ENCODE data around the gene NAP1L4.

Gene NAP1L4

DNA sequence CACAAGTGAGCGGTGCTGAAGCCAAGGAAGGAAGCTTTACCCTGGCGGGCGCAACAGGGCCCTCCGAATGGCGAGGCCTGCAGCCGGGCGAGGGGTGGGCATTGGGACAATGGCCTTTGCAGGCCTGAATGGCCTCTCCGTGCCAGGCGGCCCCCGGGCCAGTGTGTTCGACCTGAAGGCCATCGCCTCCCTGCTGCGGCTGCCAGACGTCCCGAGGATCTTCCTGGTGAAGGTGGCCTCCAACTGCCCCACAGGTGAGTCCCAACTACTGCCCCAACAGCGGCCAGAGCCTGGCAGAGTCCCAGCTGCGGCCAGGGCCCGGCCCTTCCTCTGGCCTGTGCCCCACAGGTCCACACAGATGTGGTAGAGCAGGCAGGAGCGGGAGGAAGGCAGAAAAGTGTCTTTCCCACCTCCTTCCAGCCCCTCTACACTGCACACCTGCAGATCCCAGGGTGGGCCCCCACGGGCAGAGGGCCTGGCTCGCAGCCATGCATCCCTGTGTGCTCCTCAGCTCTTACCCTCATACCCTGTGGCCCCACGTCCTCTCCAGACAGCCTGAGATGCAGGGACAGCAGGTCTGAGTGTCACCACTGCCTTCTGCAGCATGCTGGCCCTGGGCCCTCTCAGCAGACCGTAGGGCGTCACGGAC lies 74.2 kb downstream of the NAP1L4 start:
- Histone ChIP-seq H3K4me3 (ENCODE audit: low read length) (no peak overlapping the region), H3K27ac (ENCODE audit: low read length) (no peak overlapping the region), H3K79me2 (ENCODE audit: low read length) (no peaks in the 10 kb centered on the region), H3K4me1 (ENCODE audit: low read length) (no peaks in the 10 kb centered on the region; the same call in 1 of the 2 replicates), H3K9ac (ENCODE audit: low read length) (no peak overlapping the region), H3K9me2 (replicated peaks; ENCODE audit: insufficient read depth, low read length) (no peaks in the 10 kb centered on the region), H3K36me3 (replicated peaks; ENCODE audit: insufficient read depth, low read length) (no peaks in the 10 kb centered on the region), H2AFZ (ENCODE audit: low read length) (no peak overlapping the region), H3K9me3 (replicated peaks; ENCODE audit: insufficient read depth, low read length) (no peaks in the 10 kb centered on the region), H4K20me1 (ENCODE audit: insufficient read depth, low read length) (no peaks in the 10 kb centered on the region), H3F3A (ENCODE audit: insufficient read depth, low read length) (no peaks in the 10 kb centered on the region), H3K27me3 (replicated peaks; ENCODE audit: insufficient read depth, low read length) (peaks cover 8% of the 10 kb centered on the region), H3K4me2 (ENCODE audit: low read depth, low read length) (no peak overlapping the region)
- TF ChIP-seq, protein P1, sequence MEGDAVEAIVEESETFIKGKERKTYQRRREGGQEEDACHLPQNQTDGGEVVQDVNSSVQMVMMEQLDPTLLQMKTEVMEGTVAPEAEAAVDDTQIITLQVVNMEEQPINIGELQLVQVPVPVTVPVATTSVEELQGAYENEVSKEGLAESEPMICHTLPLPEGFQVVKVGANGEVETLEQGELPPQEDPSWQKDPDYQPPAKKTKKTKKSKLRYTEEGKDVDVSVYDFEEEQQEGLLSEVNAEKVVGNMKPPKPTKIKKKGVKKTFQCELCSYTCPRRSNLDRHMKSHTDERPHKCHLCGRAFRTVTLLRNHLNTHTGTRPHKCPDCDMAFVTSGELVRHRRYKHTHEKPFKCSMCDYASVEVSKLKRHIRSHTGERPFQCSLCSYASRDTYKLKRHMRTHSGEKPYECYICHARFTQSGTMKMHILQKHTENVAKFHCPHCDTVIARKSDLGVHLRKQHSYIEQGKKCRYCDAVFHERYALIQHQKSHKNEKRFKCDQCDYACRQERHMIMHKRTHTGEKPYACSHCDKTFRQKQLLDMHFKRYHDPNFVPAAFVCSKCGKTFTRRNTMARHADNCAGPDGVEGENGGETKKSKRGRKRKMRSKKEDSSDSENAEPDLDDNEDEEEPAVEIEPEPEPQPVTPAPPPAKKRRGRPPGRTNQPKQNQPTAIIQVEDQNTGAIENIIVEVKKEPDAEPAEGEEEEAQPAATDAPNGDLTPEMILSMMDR (IDR thresholded peaks at IDR 0.05; ENCODE audit: low read length) = no peak
- TF ChIP-seq EZH2 (optimal IDR thresholded peaks at IDR 0.05; ENCODE audit: low read depth, low read length) (no peak), EZH2phosphoT487 (IDR thresholded peaks at IDR 0.05; ENCODE audit: low read length) (no peak)
- no peak for DNase-seq

DNA sequence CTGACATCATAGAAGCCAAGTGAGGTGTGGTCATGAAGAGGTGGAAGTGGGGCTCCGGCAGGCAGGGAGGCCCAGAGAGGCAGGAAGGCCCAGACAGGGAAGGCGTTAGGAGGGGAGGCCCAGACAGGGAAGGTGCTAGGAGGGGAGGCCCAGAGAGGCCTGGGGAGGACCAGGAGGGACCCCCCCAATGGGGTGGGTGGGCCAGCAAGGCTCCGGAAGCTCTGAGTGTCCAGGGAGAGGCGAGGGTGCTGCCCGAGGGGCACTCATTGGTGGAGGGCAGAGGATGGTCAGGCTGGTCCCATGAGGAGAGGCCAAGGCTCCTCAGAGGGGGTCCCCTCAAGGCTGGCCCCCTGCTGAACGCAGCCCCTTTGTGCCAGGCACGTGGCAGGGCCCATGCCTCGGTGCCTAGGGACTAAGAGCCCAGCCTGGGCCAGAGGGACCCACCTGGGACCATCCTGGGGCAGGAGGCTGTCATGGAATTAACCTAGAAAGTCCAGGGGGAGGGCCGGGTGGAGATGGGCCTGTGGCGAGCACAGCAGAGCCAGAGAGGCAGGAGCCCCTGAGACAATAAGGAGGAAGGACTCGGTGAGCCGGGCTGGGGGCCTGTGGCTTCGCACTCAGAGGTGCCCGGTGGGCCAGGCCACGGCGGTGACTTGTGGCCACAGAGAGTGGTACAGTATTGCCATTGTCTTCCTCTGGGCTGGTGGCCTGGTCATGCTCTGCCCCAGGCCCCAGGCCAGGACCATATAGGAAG lies 75.1 kb downstream of the NAP1L4 start:
- no peak overlapping the region for H3K27ac ChIP-seq (ENCODE audit: low read length)
- H3K4me3 ChIP-seq (ENCODE audit: low read length) = no peak overlapping the region
- no peak overlapping the region for H2AFZ ChIP-seq (ENCODE audit: low read length)
- no peaks in the 10 kb centered on the region for H4K20me1 ChIP-seq (ENCODE audit: insufficient read depth, low read length)
- peaks cover 8% of the 10 kb centered on the region for H3K27me3 ChIP-seq (replicated peaks; ENCODE audit: insufficient read depth, low read length)
- H3F3A ChIP-seq (ENCODE audit: insufficient read depth, low read length) = no peaks in the 10 kb centered on the region
- no peak overlapping the region for H3K9ac ChIP-seq (ENCODE audit: low read length)
- TF ChIP-seq EZH2 (optimal IDR thresholded peaks at IDR 0.05; ENCODE audit: low read depth, low read length) (no peak), EZH2phosphoT487 (IDR thresholded peaks at IDR 0.05; ENCODE audit: low read length) (no peak)
- TF ChIP-seq, protein P1 (IDR thresholded peaks at IDR 0.05; ENCODE audit: low read length) = no peak
- no peaks in the 10 kb centered on the region; the same call in 1 of the 2 replicates for H3K4me1 ChIP-seq (ENCODE audit: low read length)
- H3K36me3 ChIP-seq (replicated peaks; ENCODE audit: insufficient read depth, low read length) = no peaks in the 10 kb centered on the region
- H3K9me3 ChIP-seq (replicated peaks; ENCODE audit: insufficient read depth, low read length) = no peaks in the 10 kb centered on the region
- H3K9me2 ChIP-seq (replicated peaks; ENCODE audit: insufficient read depth, low read length) = no peaks in the 10 kb centered on the region
- H3K79me2 ChIP-seq (ENCODE audit: low read length) = no peaks in the 10 kb centered on the region
- no peak for DNase-seq
- H3K4me2 ChIP-seq (ENCODE audit: low read depth, low read length) = no peak overlapping the region

DNA sequence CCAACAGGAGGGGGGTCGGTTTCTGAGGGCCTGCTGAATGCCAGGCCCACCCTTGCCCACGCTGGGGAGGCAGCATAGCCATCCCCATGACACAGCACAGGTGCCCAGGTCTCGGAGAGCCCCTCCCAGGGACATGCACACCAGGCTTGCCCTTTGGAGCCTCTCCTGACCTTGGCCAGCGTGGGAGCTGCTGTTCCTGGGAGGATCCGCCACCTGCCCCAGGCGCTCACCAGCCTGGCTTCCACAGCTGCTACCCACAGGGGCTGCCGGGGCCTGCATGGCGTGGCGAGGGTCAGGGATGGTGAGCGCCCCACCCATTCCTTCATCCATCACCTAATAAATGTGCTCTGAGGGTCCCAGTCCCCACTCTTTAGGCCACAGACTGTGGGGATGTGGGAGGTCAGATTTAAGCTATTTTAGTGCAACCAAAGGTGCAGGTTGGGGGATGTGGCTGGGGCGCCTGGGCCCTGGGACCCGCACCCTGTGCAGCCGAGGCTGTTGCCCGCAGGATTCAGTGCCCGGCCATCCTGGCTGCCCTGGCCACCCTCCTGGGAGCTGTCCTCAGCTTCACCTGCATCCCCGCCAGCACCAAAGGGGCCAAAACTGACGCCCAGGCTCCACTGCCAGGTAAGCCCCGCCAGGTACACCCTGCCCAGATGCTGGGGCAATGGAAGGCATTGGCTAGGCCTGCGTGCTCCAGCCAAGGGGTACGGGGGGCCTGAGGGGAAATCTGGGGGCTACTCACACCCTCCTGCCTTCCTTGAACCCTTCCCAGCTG lies 75.8 kb downstream of the NAP1L4 start:
- H3K79me2 ChIP-seq (ENCODE audit: low read length) = no peaks in the 10 kb centered on the region
- H4K20me1 ChIP-seq (ENCODE audit: insufficient read depth, low read length) = no peaks in the 10 kb centered on the region
- no peak overlapping the region for H3K4me3 ChIP-seq (ENCODE audit: low read length)
- no peaks in the 10 kb centered on the region for H3K9me3 ChIP-seq (replicated peaks; ENCODE audit: insufficient read depth, low read length)
- no peaks in the 10 kb centered on the region for H3K9me2 ChIP-seq (replicated peaks; ENCODE audit: insufficient read depth, low read length)
- H3K4me1 ChIP-seq (ENCODE audit: low read length) = no peaks in the 10 kb centered on the region; the same call in 1 of the 2 replicates
- no peaks in the 10 kb centered on the region for H3F3A ChIP-seq (ENCODE audit: insufficient read depth, low read length)
- no peaks in the 10 kb centered on the region for H3K36me3 ChIP-seq (replicated peaks; ENCODE audit: insufficient read depth, low read length)
- DNase-seq = no peak
- no peak overlapping the region for H3K4me2 ChIP-seq (ENCODE audit: low read depth, low read length)
- H3K27me3 ChIP-seq (replicated peaks; ENCODE audit: insufficient read depth, low read length) = peaks cover 8% of the 10 kb centered on the region
- H3K9ac ChIP-seq (ENCODE audit: low read length) = no peak overlapping the region
- TF ChIP-seq EZH2phosphoT487 (IDR thresholded peaks at IDR 0.05; ENCODE audit: low read length) = no peak
- no peak for TF ChIP-seq EZH2 (optimal IDR thresholded peaks at IDR 0.05; ENCODE audit: low read depth, low read length)
- H2AFZ ChIP-seq (ENCODE audit: low read length) = no peak overlapping the region
- no peak overlapping the region for H3K27ac ChIP-seq (ENCODE audit: low read length)
